NB4 (cell line): ENCODE measurements around the gene C9orf72.

Experiments
- DNase-seq: peaks from one replicate; pipeline ENCODE4 v3.0.0; 2010; ENCODE audit warnings: low read depth
- H3K4me3 ChIP-seq: one replicate; pipeline ENCODE4 v1.5.1; 2011; ENCODE audit warnings: mild to moderate bottlenecking, low read depth, low read length, moderate library complexity
- MYC ChIP-seq: IDR thresholded peaks from 2 replicates; pipeline ENCODE4 v1.6.1; 2011; ENCODE audit warnings: low read depth, low read length
- POLR2A ChIP-seq: IDR thresholded peaks from 2 replicates; pipeline ENCODE4 v1.6.1; 2011; ENCODE audit warnings: mild to moderate bottlenecking; ENCODE audit not compliant: insufficient read length; ENCODE audit errors: extremely low read depth
- TF ChIP-seq, protein P1 (sequence below): IDR thresholded peaks from 2 replicates; pipeline ENCODE4 v1.6.1; 2011; ENCODE audit warnings: low read depth, low read length
- TF ChIP-seq, protein P2 (sequence below): IDR thresholded peaks from one replicate; pipeline ENCODE4 v1.5.1; 2012; ENCODE audit warnings: low read depth, low read length

C9orf72 gene

DNA sequence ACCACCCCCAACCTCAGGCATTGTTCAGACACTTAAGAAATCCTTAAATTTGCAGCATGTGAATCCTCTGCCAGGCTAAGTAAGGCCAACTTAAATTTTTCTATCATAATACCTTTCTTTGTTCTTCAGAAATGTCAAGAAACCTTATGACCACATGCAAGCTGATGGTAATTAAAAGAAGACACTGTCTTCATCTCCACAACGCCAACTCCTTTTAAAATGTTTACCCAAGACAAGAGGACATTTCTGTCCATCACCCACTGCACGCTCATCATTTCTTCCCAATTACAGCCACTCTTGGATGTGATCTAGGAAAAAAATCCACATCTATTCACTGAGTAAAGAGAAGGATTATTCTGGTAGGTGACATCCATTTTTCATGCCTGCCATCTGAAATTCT lies 55.3 kb downstream of the C9orf72 start:
- H3K4me3 ChIP-seq, result no peak overlapping the region
- no peak for DNase-seq
- TF ChIP-seq MYC (no peak), POLR2A (no peak)
- TF ChIP-seq, protein P1, sequence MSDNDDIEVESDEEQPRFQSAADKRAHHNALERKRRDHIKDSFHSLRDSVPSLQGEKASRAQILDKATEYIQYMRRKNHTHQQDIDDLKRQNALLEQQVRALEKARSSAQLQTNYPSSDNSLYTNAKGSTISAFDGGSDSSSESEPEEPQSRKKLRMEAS, result no peak

GRCh38 chr9:27514551-27514950 lies 58.7 kb downstream of the C9orf72 start:
- TF ChIP-seq MYC, result no peak
- TF ChIP-seq, protein P2, sequence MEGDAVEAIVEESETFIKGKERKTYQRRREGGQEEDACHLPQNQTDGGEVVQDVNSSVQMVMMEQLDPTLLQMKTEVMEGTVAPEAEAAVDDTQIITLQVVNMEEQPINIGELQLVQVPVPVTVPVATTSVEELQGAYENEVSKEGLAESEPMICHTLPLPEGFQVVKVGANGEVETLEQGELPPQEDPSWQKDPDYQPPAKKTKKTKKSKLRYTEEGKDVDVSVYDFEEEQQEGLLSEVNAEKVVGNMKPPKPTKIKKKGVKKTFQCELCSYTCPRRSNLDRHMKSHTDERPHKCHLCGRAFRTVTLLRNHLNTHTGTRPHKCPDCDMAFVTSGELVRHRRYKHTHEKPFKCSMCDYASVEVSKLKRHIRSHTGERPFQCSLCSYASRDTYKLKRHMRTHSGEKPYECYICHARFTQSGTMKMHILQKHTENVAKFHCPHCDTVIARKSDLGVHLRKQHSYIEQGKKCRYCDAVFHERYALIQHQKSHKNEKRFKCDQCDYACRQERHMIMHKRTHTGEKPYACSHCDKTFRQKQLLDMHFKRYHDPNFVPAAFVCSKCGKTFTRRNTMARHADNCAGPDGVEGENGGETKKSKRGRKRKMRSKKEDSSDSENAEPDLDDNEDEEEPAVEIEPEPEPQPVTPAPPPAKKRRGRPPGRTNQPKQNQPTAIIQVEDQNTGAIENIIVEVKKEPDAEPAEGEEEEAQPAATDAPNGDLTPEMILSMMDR, result no peak
- TF ChIP-seq POLR2A, result no peak
- TF ChIP-seq, protein P1, result no peak
- H3K4me3 ChIP-seq, result no peak overlapping the region
- DNase-seq, result no peak

DNA sequence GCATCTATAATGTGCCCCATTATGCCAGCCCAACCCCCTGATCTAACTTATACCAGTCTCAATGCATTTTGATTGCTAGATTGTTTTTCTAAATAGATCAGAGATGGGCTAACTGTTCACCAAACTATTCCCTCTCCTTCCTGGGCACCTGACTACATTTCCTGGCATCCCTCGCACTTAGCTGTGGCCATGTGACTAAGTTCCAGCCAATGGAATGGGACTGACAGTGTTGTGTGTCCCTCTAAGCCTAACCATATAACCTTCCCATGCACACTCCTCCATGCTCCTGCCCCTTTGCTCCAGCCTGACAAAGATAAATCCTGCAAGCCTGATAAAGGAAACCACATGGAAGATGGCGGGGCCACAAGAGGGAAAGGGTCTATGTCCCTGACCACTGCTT lies 61.5 kb downstream of the C9orf72 start:
- TF ChIP-seq MYC (no peak), POLR2A (no peak)
- TF ChIP-seq, protein P2, result no peak
- TF ChIP-seq, protein P1, result no peak
- no peak overlapping the region for H3K4me3 ChIP-seq
- no peak for DNase-seq

GRCh38 chr9:27510780-27511179 lies 62.5 kb downstream of the C9orf72 start:
- TF ChIP-seq, protein P2, result no peak
- TF ChIP-seq MYC (no peak), POLR2A (no peak)
- TF ChIP-seq, protein P1, result no peak
- no peak overlapping the region for H3K4me3 ChIP-seq
- no peak for DNase-seq

DNA sequence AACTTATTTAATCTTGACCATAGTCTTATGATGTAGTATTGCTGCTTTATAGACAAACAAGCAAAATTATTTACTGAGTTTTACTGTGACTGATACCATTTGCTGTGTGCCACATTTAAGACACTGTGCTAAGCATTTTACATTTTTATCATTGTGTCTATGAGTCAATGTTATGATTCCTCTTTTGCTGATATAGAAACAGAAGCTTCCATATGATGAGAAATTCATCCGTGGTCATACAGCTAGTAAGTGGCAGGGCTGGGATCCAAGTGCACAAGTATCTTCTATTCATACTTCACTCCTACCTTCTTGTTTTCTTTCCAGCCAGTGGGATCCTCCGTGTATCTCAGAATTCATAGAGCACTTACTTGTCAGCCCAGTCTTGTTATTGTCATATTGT lies 66.3 kb downstream of the C9orf72 start:
- no peak for TF ChIP-seq POLR2A
- TF ChIP-seq MYC, result no peak
- TF ChIP-seq, protein P2, result no peak
- TF ChIP-seq, protein P1, result no peak
- H3K4me3 ChIP-seq, result no peak overlapping the region
- DNase-seq, result no peak

DNA sequence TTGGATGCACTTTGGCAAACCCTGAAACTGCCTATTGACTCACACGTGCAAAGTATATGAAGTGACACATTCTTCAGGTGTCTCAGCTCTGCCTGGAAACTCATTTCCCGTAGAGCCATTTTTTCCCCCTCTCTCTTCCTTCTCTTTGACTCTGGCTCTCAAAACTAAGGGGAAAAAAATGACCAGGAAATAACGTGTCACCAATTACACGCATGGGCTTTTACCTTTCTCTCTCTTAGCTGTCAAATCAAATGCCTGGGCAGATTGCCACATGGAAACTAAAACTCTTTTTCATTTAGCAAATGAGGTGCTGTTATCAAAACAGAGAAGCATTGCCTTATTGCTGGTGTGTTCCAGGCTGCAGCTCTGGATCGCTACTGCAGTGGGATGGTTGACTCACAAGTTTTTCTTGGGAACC lies 67.5 kb downstream of the C9orf72 start:
- H3K4me3 ChIP-seq, result no peak overlapping the region
- DNase-seq, result no peak
- TF ChIP-seq, protein P1, result no peak
- TF ChIP-seq, protein P2, result no peak
